HL-60/S4 treated with retinoic acid at 250 ng/mL for 4 days and 3 days (cell line): ENCODE results near the gene EIF3L.

ENCODE experiments used
- in situ Hi-C: fragments of 300-500 bp; cut with MboI; formaldehyde crosslinking; loops from 2 replicates; pipeline ENCODE4 v1.7.0; 2022; ENCODE audit warnings: low sequenced_read_pairs

Gene EIF3L

GRCh38 chr22:37850801-37851200 is 1.6 kb downstream of the EIF3L start:
- in situ Hi-C loops: no loop called here

- in situ Hi-C loops: no loop called here
Observed at GRCh38 chr22:37852418-37852817, 3.2 kb downstream of the EIF3L start.

- in situ Hi-C loops: no loop called here
Observed at GRCh38 chr22:37854946-37855345, 5.7 kb downstream of the EIF3L start.

- in situ Hi-C loops: no loop called here
Observed at GRCh38 chr22:37855462-37855861, 6.2 kb downstream of the EIF3L start.

- in situ Hi-C loops: no loop called here
Observed at GRCh38 chr22:37860796-37861421, 11.7 kb downstream of the EIF3L start.

- in situ Hi-C loops: no loop called here
Observed at GRCh38 chr22:37862570-37863325, 13.5 kb downstream of the EIF3L start.

- in situ Hi-C loops: no loop called here
Observed at GRCh38 chr22:37865510-37865909, 16.3 kb downstream of the EIF3L start.

GRCh38 chr22:37870273-37870672 is 21.1 kb downstream of the EIF3L start:
- in situ Hi-C loops: no loop called here

GRCh38 chr22:37880668-37881440 is 31.6 kb downstream of the EIF3L start:
- in situ Hi-C loops: no loop called here

GRCh38 chr22:37884420-37884819 is 35.2 kb downstream of the EIF3L start:
- in situ Hi-C loops: no loop called here

GRCh38 chr22:37887584-37888378 is 38.6 kb downstream of the EIF3L start:
- in situ Hi-C loops: no loop called here

GRCh38 chr22:37891926-37892325 is 42.7 kb downstream of the EIF3L start:
- in situ Hi-C loops: no loop called here

- in situ Hi-C loops: no loop called here
Observed at GRCh38 chr22:37892566-37893335, 43.5 kb downstream of the EIF3L start.

- in situ Hi-C loops: no loop called here
Observed at GRCh38 chr22:37893583-37893983, 44.4 kb downstream of the EIF3L start.

- in situ Hi-C loops: no loop called here
Observed at GRCh38 chr22:37894939-37895670, 45.9 kb downstream of the EIF3L start.

GRCh38 chr22:37896181-37896592 is 47.0 kb downstream of the EIF3L start:
- in situ Hi-C loops: no loop called here

- in situ Hi-C loops: no loop called here
Observed at GRCh38 chr22:37896939-37897338, 47.7 kb downstream of the EIF3L start.

GRCh38 chr22:37897807-37898206 is 48.6 kb downstream of the EIF3L start:
- in situ Hi-C loops: no loop called here

- in situ Hi-C loops: no loop called here
Observed at GRCh38 chr22:37898441-37899181, 49.4 kb downstream of the EIF3L start.
